Stimulated activated CD8-positive, alpha-beta memory T cell treated with anti-CD3 and anti-CD28 coated beads, Interleukin-4, amount 100 ng/mL, for 24 hours (primary cell): ENCODE data around the gene NIPSNAP2.
"Not testable (repeated sequence)": the region's sequence is repeated elsewhere in the genome, so short reads cannot be mapped to it uniquely, and the experiment has no call there.

Experiments
- DNase-seq: peaks from one replicate; pipeline ENCODE4 v3.0.0-alpha.2; 2020; ENCODE audit warnings: low read depth

The NIPSNAP2 gene

GRCh38 chr7:55964261-55965099 is at the start of gene NIPSNAP2:
TSS of gene NIPSNAP2 (plus strand) at chr7:55964585. CDS start at chr7:55964610, 25 bp downstream.
- DNase-seq, result peak; percentile 42

- no peak for DNase-seq
These were observed 46.6 kb upstream of the NIPSNAP2 start for GRCh38 chr7:55917771-55918170.

DNA sequence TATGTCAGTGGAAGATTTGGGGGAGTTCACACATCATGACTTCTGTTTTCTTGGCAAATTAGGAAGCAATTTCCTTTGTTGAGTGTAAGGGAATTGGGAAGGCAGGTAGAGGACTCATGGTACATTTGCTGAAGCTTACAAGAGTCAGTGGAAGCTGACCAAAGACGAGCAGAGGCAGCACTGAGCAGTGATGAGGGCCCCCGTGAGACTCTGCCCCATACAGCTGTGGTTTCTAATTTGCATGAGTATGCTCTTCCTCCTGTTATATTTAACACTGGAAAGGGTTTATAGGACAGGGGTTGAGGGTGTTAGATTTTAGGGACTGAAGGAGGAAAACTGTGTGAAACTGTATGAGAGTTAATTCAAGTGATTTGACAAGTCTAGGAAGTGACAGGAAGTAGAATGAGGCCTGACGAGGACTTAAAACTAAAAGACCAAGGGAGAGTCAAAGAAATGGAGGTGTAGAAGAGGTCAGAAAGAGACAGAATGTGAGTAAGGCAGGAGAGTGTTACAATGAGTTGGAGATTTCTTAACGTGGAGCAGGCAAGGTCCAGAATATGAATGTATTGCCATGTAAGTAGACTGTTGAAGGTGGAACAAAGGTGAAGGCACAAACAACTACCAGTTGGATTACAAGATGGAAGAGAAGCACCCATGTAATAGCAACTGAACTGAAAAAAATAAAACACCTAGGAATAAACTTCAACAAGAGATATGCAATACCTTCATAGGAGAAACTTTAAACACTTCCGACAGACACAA is 36.2 kb upstream of the NIPSNAP2 start:
- DNase-seq, result no peak

DNA sequence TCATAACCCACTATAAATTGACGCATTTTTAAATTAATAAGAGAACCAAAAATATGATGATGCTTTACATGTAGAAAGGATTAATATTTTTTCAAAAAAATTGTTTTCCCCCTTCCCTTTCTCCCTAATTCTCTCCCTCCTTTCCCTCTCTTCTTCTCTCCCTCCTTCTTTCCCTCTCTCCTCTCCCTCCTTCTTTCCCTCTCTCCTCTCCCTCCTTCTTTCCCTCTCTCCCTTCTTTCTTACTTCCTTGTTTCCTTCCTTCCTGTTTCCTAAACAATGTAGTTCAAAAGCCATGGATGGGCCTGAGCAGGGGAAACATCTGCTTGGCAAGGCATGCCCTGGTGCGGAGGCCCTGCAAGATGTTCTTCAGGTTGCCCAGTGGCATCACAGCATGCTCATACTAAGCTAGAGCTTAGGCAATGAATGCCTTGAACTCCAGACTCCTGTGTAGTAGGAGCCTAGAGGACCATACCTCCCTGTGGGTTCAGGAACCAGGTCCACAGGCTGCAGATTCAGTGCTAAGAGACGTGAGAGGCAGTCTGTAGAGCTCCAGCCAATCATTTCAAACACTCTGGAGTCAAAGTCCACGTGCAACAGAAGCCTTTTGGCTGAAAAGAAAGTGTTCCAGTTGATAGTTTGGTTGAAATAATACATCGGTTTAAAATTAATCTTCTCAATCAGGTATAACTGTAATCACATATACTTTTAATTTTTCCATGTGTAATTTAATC is 32.8 kb upstream of the NIPSNAP2 start:
- DNase-seq, result no peak

DNA sequence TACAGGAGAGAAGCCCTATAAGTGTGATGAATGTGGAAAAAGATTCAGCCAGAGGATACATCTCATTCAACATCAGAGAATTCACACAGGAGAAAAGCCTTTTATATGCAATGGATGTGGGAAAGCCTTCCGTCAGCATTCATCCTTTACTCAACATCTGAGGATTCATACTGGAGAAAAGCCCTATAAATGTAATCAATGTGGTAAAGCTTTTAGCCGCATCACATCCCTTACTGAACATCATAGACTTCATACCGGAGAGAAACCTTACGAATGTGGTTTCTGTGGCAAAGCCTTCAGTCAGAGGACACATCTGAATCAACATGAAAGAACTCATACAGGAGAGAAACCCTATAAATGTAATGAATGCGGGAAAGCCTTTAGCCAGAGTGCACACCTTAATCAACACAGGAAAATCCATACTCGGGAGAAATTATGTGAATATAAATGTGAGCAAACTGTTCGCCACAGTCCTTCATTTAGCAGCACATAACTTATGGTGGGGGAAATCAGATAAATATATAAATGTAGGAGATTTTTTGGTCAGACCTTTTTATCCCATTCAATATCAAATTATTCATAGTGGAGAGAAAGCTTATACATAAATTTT is 24.8 kb upstream of the NIPSNAP2 start:
- DNase-seq, result no peak

GRCh38 chr7:55946545-55946944 is 17.8 kb upstream of the NIPSNAP2 start:
- DNase-seq, result no peak

DNA sequence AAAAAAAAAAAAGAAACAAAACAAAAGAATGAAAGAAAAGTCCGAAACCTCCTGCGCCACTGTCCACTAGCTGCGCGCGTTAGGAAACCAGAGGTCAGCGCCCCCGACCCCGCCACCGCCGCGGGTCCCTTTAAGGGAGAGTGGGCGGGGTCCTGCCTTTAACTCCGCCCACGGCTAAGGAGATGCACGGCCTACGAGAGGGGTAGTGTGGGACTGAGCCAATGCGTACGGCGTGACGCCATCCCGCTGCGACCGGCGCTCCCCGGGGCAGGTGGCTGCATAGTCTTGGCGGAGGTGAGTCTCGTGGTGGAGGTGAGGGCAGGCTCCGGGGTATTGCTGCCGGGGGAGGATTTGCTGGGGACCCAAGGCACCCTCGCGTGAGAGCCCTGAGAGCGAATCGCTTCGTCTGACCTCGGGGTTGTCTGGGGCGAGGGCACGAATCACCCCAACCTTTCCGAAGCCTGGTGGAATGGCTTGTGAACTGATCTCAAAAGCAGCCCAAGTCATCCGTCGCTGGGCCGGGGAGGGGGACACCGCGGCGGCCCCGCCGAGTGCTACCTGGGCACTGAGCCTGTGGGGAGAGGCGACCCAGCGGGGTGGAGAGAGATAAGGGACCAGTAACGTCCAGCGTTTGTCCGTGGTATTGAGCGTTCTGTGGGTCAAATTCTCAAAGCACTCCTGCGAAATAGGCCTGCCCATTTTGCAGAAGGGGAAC is 12.6 kb upstream of the NIPSNAP2 start, which contains the start of gene MRPS17:
Gene MRPS17 (plus strand): TSS at position 241 of the 715 bp plus-strand sequence. CDS start 1,319 bp downstream, outside the sequence.
- DNase-seq, result peak; percentile 89

DNA sequence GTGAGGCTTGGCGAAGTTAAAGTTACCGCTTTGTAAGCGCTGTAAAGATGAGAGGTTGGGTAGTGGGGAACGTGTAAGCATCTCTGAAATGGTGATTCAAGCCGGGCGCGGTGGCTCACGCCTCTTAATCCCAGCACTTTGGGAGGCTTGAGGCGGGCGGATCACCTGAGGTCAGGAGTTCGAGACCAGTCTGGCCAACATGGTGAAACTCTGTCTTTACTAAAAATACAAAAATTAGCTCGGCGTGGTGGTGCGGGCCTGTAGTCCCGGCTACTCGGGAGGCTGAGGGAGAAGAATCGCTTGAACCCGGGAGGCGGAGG is 12.1 kb upstream of the NIPSNAP2 start:
- not testable (repeated sequence) for DNase-seq

DNA sequence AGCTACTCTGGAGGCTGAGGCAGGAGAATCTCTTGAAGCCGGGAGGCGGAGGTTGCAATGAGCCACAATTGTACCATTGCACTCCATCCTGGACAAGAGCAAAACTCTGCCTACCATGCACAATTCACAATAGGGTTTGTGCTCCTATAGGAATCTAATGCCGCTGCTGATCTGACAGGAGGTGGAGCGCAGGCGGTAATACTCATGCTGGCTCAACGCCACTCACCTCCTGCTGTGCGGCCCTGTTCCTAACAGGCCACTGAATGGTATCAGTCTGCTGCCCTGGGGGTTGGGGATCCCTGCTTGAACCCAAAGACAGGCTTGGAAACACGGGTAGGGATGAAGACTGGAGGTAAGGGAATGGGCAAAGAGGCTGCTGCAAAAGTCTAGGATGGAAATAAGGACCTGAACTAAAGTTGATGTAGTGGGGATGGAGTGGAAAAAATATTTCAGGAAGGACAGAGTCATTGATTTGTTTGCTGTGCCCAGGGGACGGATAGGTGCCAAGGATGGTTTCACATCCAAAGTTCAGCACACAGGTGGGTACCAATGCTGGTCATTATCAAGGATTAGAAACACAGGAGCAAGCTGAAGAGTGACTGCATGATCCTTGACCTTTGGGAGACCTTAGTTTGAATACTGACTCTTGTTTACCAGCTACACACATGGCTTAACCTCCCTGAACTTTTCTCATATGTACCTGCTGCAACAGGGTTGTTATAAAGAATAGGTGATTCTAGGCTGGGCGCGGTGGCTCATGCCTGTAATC is 10.5 kb upstream of the NIPSNAP2 start:
- DNase-seq, result no peak

DNA sequence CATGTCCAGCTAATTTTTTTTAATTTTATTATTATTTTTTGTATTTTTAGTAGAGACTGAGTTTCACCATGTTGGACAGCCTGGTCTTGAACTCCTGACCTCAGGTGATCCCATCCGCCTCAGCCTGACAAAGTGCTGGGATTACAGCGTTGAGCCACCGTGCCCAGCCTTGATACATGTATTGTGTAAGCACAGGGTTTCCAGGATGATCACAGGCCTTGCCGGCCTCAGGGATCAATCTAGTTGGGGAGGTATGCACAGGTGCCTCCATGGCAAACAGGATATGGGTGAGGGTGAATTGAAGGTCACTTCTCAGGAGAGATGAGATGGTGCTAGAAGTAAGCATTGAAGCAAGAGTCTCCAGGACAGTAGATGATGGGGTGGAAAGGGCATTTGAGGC is 7.2 kb upstream of the NIPSNAP2 start:
- DNase-seq, result no peak

- no peak for DNase-seq
These were observed 2.4 kb upstream of the NIPSNAP2 start for GRCh38 chr7:55962014-55962413.

DNA sequence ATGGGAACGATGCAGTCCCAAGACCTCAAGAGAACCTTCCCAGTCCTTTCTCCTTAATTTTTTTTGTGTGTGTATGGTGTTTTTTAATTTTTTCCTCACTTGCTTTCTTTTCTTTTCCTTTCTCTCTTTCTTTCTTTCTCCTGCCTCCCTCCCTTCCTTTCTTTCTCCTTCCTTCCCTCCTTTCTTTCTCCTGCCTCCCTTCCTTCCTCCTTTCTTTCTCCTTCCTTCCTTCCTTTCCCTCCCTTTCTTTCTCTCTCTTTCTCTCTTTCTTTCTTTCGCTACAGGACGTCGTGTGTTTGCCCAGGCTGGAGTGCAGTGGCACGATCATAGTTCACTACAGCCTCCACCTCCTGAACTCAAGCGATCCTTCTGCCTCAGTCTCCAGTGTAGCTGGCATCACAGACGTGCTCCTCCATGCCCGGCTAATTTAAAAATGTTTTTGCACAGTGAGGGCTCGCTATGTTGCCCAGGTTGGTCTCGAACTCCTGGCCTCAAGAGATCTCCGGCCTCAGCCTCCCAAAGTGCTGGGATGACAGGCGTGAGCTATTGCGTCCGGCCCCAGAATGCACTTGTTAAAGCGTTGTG is 709 bp upstream of the NIPSNAP2 start:
- DNase-seq, result no peak

DNA sequence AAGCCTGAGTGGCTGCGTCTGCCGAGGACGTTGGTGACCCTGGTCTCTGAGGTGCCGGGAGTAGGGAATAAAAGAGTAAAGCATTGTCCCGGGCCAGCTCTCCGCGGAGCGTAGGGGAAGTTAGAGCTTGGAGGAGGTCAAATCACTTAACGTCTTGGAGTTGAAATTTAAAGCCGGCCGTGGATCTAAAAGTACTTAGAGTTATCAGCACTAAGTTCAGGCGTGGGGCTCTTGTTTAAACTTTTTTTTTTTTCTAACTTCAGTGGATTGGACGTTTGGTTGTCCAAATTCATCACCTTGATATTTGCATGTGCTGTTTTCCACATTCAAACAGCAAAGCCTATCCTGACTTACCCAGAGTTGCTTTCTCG is 700 bp downstream of the NIPSNAP2 start:
- DNase-seq, result no peak

- no peak for DNase-seq
These were observed 1.5 kb downstream of the NIPSNAP2 start for GRCh38 chr7:55965805-55966421.

DNA sequence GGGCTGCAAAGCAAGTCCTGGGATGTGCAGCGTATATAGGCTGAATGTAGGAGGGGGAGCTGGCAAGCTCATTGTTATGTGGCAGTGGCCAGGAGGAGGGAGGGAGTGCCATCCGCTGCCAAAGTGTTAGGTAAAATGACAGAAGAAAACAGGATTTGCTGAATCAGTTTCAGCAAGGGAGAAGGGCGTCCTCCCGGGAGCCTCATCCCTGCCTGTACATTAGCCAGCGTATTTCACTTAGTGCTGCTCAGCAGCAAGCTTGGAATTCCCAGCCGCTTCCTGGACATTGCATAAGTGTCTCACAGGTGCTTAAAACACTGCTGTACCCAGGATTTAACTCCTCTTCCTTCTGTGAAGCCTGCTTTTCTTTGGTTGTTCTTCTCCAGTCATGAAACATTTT is 2.5 kb downstream of the NIPSNAP2 start:
- no peak for DNase-seq

GRCh38 chr7:55969391-55969790 is 5.0 kb downstream of the NIPSNAP2 start:
- DNase-seq, result no peak

DNA sequence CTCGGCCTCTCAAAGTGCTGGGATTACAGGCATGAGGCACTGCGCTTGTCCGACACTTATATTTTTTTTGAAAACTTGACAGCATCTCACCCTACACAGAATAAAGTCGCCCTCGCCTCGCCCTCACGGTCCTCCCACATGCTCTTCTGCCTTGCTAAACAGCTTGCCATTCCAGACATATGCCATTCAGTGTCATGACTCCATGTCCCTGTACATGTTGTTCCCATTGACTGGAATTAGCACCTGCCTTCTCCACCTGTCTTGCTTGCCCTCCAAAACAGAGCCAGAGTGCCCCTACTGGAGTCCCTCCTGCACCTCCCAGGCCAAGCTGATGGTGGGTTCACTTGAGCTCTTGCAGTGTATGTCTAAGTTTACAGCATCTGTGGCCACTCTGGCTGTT is 6.2 kb downstream of the NIPSNAP2 start:
- no peak for DNase-seq

- DNase-seq, result no peak
These were observed 6.6 kb downstream of the NIPSNAP2 start for GRCh38 chr7:55970978-55971377.

DNA sequence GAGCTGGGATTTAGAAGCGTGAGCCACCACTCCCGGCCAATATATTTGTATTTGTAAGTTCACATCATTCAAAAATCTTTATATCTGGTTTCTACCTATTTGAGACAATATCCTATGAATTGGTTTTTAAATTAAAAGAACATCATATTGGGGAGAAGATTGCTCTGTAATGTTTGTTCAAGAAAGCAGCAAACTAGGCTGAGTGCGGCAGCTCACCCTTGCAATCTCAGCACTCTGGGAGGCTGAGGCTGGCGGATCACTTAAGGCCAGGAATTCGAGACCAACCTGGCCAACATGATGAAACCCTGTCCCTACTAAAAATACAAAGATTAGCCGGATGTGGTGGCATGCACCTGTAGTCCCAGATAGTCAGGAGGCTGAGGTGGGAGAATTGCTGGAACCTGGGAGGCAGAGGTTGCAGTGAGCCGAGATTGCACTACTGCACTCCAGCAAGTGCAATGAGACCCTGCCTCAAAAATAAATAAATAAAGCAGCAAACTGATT is 9.4 kb downstream of the NIPSNAP2 start:
- DNase-seq, result no peak
